ENCODE data around the gene NOSIP. TPM values are rescaled to one million over a fixed set of nuclear protein-coding genes. Genes with fewer than 3 reads are reported as not detected.

Gene NOSIP
- total RNA-seq, 1 experiment from 2014 or later: 97.9 TPM

DNA sequence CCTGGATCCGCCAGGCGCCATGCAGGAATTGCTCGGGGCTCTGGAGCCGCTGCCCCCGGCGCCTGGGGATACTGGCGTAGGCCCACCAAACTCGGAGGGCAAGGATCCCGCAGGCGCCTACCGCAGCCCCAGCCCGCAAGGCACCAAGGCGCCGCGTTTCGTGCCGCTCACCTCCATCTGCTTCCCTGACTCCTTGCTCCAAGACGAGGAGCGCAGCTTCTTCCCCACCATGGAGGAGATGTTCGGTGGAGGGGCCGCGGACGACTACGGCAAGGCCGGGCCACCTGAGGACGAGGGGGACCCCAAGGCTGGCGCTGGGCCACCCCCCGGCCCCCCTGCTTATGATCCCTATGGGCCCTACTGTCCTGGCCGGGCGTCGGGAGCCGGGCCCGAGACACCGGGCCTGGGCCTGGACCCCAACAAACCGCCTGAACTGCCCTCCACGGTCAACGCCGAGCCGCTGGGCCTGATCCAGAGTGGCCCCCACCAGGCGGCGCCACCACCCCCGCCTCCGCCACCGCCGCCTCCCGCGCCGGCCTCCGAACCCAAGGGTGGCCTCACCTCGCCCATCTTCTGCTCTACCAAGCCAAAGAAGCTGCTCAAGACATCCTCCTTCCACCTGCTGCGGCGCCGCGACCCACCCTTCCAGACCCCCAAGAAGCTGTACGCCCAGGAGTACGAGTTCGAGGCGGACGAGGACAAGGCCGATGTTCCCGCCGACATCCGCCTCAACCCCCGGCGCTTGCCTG is 16.8 kb upstream of the NOSIP start (continued):
- TF ChIP-seq, protein P1, sequence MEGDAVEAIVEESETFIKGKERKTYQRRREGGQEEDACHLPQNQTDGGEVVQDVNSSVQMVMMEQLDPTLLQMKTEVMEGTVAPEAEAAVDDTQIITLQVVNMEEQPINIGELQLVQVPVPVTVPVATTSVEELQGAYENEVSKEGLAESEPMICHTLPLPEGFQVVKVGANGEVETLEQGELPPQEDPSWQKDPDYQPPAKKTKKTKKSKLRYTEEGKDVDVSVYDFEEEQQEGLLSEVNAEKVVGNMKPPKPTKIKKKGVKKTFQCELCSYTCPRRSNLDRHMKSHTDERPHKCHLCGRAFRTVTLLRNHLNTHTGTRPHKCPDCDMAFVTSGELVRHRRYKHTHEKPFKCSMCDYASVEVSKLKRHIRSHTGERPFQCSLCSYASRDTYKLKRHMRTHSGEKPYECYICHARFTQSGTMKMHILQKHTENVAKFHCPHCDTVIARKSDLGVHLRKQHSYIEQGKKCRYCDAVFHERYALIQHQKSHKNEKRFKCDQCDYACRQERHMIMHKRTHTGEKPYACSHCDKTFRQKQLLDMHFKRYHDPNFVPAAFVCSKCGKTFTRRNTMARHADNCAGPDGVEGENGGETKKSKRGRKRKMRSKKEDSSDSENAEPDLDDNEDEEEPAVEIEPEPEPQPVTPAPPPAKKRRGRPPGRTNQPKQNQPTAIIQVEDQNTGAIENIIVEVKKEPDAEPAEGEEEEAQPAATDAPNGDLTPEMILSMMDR (IDR thresholded peaks at IDR 0.05): no peak
- TF ChIP-seq ZSCAN18 (CRISPR knock-in tag; IDR thresholded peaks at IDR 0.05) (no peak), CDX4 (CRISPR knock-in tag; IDR thresholded peaks at IDR 0.05; ENCODE audit: borderline replicate concordance) (no peak), MYBL2 (CRISPR knock-in tag; IDR thresholded peaks at IDR 0.05) (no peak), E2F5 (CRISPR knock-in tag; IDR thresholded peaks at IDR 0.05) (no peak), RELA (CRISPR knock-in tag; IDR thresholded peaks at IDR 0.05; ENCODE audit: borderline replicate concordance) (no peak), AR (CRISPR knock-in tag; IDR thresholded peaks at IDR 0.05) (no peak), ELF4 (CRISPR knock-in tag; IDR thresholded peaks at IDR 0.05; ENCODE audit: low read depth) (no peak)
- TF ChIP-seq, protein P2, sequence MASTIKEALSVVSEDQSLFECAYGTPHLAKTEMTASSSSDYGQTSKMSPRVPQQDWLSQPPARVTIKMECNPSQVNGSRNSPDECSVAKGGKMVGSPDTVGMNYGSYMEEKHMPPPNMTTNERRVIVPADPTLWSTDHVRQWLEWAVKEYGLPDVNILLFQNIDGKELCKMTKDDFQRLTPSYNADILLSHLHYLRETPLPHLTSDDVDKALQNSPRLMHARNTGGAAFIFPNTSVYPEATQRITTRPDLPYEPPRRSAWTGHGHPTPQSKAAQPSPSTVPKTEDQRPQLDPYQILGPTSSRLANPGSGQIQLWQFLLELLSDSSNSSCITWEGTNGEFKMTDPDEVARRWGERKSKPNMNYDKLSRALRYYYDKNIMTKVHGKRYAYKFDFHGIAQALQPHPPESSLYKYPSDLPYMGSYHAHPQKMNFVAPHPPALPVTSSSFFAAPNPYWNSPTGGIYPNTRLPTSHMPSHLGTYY (CRISPR knock-in tag; IDR thresholded peaks at IDR 0.05): no peak
- TF ChIP-seq, protein P3, sequence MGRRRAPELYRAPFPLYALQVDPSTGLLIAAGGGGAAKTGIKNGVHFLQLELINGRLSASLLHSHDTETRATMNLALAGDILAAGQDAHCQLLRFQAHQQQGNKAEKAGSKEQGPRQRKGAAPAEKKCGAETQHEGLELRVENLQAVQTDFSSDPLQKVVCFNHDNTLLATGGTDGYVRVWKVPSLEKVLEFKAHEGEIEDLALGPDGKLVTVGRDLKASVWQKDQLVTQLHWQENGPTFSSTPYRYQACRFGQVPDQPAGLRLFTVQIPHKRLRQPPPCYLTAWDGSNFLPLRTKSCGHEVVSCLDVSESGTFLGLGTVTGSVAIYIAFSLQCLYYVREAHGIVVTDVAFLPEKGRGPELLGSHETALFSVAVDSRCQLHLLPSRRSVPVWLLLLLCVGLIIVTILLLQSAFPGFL (CRISPR knock-in tag; IDR thresholded peaks at IDR 0.05; ENCODE audit: borderline replicate concordance): no peak

DNA sequence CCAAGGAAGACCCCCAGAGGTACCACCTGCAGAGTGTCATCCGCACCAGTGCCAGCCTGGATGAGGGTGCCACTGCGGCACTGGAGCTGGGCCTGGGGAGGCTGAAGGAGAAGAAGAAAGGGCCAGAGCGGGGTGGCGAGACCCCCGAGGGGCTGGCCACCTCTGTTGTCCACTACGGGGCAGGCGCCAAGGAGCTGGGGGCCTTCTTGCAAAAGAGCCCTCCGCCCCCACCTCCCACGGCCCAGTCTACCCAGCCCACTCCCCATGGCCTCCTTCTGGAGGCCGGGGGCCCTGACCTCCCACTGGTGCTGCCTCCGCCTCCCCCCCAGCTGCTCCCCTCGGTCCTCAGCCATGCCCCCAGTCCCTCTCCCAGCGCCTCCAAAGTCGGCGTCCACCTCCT is 16.1 kb upstream of the NOSIP start:
- POLR2A ChIA-PET: no interaction called here

More for the DNA sequence above, 16.1 kb upstream of the NOSIP start:
- no peak overlapping the region for H3K27ac Mint-ChIP-seq
- H3K27me3 Mint-ChIP-seq (ENCODE audit: low read depth): no peaks in the 10 kb centered on the region
- H3K36me3 Mint-ChIP-seq: peaks cover 37% of the 10 kb centered on the region
- no peaks in the 10 kb centered on the region for H3K9me3 Mint-ChIP-seq
- TF ChIP-seq NFE2L1 (CRISPR knock-in tag; IDR thresholded peaks at IDR 0.05): no peak
- no peak for TF ChIP-seq ZBTB21 (CRISPR knock-in tag; IDR thresholded peaks at IDR 0.05; ENCODE audit: borderline replicate concordance)
- TF ChIP-seq, protein P4, sequence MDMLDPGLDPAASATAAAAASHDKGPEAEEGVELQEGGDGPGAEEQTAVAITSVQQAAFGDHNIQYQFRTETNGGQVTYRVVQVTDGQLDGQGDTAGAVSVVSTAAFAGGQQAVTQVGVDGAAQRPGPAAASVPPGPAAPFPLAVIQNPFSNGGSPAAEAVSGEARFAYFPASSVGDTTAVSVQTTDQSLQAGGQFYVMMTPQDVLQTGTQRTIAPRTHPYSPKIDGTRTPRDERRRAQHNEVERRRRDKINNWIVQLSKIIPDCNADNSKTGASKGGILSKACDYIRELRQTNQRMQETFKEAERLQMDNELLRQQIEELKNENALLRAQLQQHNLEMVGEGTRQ (CRISPR knock-in tag; IDR thresholded peaks at IDR 0.05): no peak
- no peak for TF ChIP-seq JAZF1 (CRISPR knock-in tag; IDR thresholded peaks at IDR 0.05)
- H3K4me3 Mint-ChIP-seq: no peak overlapping the region
- ATAC-seq: no peak
- DNase-seq (ENCODE audit: low spot score): no peak
- peaks cover 8% of the 10 kb centered on the region for H3K4me1 Mint-ChIP-seq
- CTCF ChIA-PET: interaction anchor here (1.6 kb wide), 1 partner anchor 26 kb away, joined by 5 read pairs; no protein-coding TSS in a partner anchor
